HG02571 (cell line): Measurements from ENCODE around the gene TGM5.
"Not testable (repeated sequence)": the region's sequence is repeated elsewhere in the genome, so short reads cannot be mapped to it uniquely, and the experiment has no call there.

Experiments
- ATAC-seq: cut with Tn5 transposase; IDR thresholded peaks from one replicate; pipeline ENCODE4 v1.9.1; 2021; ENCODE audit warnings: mild to moderate bottlenecking, moderate library complexity; ENCODE audit not compliant: unreplicated experiment

Gene TGM5

GRCh38 chr15:43275740-43276562 lies 9.2 kb upstream of the TGM5 start:
- ATAC-seq, result no peak

- no peak for ATAC-seq
Observed at GRCh38 chr15:43274136-43274535, 7.4 kb upstream of the TGM5 start.

GRCh38 chr15:43273243-43273642 lies 6.5 kb upstream of the TGM5 start:
- ATAC-seq, result no peak

- not testable (repeated sequence) for ATAC-seq
Observed at GRCh38 chr15:43271908-43272307, 5.2 kb upstream of the TGM5 start.

- no peak for ATAC-seq
Observed at GRCh38 chr15:43270676-43271306, 4.1 kb upstream of the TGM5 start.

- no peak for ATAC-seq
Observed at GRCh38 chr15:43270113-43270665, 3.5 kb upstream of the TGM5 start.

- ATAC-seq, result no peak
Observed at GRCh38 chr15:43268111-43269105, 1.7 kb upstream of the TGM5 start.

GRCh38 chr15:43267439-43267838 lies 711 bp upstream of the TGM5 start:
- no peak for ATAC-seq

GRCh38 chr15:43266386-43266785 lies 342 bp downstream of the TGM5 start:
- ATAC-seq, result no peak

- ATAC-seq, result no peak
Observed at GRCh38 chr15:43260011-43260615, 6.6 kb downstream of the TGM5 start.

GRCh38 chr15:43258781-43259180 lies 7.9 kb downstream of the TGM5 start:
- no peak for ATAC-seq

- ATAC-seq, result no peak
Observed at GRCh38 chr15:43256341-43256740, 10.4 kb downstream of the TGM5 start.

GRCh38 chr15:43255376-43255775 lies 11.4 kb downstream of the TGM5 start:
- ATAC-seq, result no peak

GRCh38 chr15:43253431-43254403 lies 13.0 kb downstream of the TGM5 start:
- no peak for ATAC-seq

GRCh38 chr15:43251871-43252250 lies 14.9 kb downstream of the TGM5 start:
- ATAC-seq, result no peak

- ATAC-seq, result no peak
Observed at GRCh38 chr15:43251185-43251870, 15.4 kb downstream of the TGM5 start.

- ATAC-seq, result no peak
Observed at GRCh38 chr15:43250785-43251184, 15.9 kb downstream of the TGM5 start.

- ATAC-seq, result no peak
Observed at GRCh38 chr15:43249699-43250203, 17.0 kb downstream of the TGM5 start.

- no peak for ATAC-seq
Observed at GRCh38 chr15:43249236-43249635, 17.5 kb downstream of the TGM5 start.
